GM21825 (cell line): Measurements from ENCODE around the gene GHDC.
"Not testable (repeated sequence)": the region's sequence is repeated elsewhere in the genome, so short reads cannot be mapped to it uniquely, and the experiment has no call there.

Source experiments
- ATAC-seq: cut with Tn5 transposase; IDR thresholded peaks from one replicate; pipeline ENCODE4 v1.9.1; 2021; ENCODE audit warnings: mild to moderate bottlenecking, moderate library complexity; ENCODE audit not compliant: unreplicated experiment

Gene GHDC

DNA sequence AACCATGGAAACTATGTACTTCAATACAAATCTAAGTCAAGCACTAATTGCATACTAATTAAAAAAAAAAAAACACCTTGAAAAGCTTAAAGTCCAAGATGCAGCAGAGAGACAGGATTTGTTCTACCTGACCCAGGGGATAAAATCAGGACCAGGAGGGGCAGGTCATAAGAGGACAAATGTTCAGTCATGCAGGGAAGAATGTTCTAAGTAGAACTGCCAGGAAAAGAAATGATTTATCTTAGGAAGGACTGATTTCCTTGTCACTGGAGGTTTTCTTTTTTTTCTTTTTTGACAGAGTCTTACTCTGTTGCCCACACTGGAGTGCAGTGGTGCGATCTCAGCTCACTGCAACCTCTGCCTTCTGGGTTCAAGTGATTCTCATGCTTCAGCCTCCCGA, 9.1 kb upstream of the GHDC start:
- no peak for ATAC-seq

DNA sequence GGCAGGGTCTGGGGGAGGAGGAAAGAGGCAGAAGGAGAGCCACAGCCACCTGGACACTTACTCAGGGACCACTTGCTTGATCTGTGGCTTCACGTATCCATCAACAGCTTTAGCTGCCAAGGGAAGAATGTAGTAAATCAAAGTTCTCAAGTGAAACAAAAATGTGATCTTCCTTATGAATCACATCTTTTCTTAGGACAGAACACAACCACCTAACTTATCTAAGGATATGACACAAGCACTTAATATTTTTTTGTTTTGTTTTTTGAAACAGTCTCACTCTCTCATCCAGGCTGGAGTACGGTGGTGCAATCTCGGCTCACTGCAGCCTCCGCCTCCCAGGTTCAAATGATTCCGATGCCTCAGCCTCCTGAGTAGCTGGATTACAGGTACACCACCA, 8.4 kb upstream of the GHDC start:
- no peak for ATAC-seq

GRCh38 chr17:42202159-42202558, 7.9 kb upstream of the GHDC start:
- ATAC-seq = no peak

DNA sequence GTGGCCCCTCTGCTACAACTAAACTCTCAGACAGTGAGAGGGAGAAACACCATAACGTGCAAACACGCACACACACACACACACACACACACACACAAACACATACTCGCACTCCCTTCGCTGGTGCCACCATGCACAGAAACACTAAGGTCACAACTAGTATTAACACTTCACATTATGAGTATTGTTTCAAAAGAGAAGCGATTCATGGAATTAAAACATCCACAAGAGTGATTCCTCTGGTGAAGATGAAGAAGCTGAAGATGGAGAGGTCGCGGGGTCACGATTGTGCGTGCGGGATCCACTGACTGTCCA, 7.1 kb upstream of the GHDC start:
- no peak for ATAC-seq

DNA sequence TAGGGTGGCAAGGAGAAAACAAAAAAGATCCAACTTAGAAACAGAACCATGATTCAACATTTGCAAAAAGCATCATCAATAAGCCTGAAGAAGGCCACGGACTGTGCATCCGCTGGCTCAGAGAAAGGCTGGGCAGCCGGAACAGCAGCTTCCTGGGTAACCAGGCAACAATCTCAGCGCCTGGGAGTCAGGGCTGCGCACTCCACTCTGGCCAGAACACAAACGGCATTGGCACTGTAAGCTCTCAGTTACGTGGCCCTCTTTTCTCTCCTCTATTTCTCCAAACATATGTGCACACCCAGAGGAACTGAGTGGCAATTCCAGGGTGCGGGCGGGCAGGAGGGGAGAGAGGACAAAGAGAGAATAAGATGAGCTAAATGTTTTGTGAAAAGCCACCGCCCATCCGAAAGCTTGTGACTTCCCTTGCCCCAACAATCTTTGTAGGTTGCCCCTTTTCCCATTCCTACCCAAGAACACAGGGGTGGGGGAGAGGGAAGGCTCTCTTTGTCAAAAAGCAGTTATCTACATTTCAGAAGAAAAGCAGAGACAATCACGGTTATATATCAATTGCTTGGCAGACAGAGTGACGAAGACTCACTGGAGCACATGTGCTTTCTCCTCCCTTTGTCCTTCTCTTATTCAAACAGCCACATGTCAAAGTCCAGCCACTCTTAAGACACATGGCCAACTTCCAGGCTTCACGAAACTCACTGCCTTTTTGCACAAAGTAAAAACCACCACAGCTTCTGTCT, 6.6 kb upstream of the GHDC start:
- no peak for ATAC-seq

GRCh38 chr17:42199416-42200011, 5.2 kb upstream of the GHDC start:
- no peak for ATAC-seq

GRCh38 chr17:42198897-42199296, 4.6 kb upstream of the GHDC start:
- no peak for ATAC-seq

DNA sequence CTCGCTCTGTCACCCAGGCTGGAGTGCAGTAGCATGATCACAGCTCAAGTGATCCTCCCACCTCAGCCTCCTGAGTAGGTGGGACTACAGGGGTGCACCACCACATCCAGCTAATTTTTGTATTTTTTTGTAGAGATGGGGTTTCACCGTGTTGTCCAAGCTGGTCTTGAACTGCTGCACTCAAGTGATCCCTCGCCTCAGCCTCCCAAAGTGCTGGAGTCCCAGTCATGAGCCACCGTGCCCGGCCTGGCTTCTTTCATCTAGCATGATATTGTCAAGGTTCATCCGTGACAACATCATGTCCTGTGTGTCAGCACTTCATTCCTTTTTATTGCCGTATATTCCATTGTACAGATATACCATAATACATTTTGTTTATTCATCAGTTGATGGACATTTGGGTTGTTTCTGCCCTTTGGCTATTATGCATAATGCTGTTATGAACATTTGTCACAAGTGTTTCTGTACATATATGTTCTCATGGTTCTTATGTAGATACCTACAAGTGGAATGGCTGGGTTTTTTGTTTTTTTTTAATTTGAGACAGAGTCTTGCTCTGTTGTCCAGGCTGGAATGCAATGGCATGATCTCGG, 3.4 kb upstream of the GHDC start:
- no peak for ATAC-seq

DNA sequence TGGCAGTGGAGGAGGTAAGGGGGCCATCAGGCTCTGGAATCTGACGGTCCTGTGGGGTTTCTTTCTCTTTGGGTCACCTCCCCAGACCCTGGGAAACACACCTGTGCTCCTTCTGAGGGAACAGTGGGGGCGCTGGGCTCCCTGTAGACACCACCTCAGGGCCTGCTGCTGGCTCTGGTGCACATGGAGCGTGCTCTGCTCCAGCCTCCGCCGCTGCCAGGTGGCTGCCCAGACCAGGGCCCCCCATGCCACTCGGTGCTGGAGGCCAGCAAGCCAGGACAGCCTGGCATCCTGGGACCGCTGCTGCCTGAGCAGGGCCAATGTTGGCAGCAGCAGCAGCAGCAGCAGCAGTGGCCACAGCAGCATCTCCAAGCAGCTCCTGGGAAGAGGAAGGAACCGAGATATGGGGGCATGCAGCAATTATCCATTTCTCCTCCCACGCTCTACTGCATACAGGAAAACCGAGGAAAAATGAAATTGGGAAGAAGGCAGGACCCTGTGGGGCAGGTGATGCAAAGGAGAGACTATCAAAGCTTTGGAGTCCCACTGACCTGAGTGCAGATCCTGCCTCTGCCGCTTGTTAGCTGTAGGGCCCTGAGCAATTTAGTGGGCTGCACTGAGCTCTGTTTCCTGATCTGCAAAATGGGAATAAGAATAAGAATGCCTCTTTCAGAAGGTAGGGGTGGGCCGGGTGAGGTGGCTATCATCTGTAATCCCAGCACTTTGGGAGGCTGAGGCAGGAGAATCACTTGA, 902 bp downstream of the GHDC start:
- ATAC-seq = no peak

DNA sequence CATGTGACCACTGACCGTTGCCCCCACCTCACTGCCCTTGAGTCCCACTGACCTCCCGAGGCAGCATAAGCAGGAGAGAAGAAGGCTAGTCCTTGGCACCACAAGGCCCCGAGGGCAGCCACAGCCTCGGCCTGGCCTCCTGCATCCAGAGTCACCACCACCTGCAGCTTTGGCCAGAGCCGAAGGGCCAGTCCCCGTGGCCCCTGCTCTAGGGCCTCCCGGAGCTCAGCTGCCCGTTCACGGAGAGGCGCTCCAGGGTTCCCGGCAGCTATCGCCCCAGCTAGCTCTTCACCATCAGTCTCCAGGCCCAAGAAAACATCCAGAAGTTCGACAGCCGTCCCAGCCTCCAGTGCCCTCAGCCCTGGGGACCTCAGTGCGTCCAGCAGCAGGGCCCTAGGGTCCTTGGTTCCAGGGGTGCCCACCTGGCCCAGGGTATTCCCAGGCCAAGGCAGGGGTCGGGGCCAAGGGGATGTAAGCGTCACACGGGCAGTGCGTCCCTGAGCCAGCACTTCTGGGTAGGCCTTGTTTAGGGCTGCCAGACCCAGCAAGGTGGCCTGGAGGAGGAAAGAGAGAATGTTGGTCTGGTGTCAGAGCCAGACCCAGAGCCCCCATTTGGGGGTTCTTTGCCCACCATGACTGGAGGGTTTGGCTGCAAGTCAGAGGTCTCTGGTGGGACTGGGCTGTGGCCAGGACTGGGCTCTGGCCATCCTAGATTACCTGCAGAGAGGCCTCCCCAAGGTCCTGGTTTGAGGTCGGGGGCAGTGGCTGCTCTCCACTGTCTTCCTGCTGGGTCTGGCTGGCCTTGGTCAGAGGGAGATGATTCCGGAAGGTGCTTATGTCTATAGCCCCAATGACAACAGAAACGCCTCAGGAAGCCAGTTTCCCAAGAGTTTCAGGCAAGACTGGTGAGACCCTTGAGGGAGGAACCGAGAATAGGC, 1.8 kb downstream of the GHDC start:
- ATAC-seq = no peak

- no peak for ATAC-seq
Measured at GRCh38 chr17:42191275-42191608, 3.1 kb downstream of the GHDC start.

DNA sequence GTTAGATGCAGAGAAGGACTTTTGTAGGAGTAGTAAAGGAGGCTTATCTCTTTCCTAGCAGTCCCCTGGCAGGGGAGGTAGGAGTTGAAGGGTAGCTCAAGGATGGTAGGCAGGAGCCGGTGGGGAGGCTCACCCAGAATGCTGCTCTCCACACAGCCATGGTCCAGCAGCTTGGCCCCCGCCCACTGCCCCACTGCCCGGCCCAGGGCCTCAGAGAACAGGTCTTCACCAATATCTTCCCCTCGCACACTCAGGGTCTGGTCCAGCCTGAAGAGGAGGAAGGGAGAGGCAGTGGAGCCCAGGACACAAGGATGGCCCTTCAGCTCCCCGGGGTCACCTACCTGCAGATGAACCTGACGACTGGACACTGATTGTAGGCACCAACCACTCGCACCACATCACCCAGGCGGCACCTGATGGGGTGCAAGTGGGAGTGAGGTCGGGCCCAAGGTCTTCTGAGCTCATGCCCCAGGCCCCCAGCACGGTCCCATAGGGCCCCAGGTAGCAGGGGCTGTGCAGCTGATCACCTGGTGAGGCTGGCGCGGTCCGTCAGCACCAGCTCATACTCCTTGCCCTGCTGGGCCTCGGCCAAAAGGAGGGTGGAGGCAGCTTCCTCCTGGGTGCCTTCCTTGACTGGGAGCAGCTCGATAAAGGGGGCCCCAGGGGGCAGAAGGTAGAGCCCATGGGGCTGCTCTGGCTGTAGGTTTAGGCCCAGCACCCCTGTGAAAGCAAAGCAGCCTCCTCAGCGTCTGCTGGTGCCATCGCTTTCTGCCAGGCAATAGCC, 3.6 kb downstream of the GHDC start:
- no peak for ATAC-seq

DNA sequence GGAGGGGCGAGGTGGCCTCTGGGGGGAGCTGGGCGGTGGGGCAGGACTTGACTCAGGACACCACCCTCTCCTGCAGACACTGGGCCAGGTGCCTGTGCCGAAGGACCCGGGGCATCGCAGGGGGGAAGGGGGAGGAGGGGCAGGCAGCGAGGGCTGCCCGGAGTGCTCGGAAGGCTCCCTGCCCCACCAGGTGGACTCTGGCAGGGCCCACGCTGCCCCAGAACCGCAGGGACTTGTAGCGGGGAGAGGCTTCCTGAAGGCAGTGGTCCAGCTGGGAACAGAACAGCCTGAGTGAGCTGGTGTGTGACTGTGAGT, 4.7 kb downstream of the GHDC start:
- no peak for ATAC-seq

DNA sequence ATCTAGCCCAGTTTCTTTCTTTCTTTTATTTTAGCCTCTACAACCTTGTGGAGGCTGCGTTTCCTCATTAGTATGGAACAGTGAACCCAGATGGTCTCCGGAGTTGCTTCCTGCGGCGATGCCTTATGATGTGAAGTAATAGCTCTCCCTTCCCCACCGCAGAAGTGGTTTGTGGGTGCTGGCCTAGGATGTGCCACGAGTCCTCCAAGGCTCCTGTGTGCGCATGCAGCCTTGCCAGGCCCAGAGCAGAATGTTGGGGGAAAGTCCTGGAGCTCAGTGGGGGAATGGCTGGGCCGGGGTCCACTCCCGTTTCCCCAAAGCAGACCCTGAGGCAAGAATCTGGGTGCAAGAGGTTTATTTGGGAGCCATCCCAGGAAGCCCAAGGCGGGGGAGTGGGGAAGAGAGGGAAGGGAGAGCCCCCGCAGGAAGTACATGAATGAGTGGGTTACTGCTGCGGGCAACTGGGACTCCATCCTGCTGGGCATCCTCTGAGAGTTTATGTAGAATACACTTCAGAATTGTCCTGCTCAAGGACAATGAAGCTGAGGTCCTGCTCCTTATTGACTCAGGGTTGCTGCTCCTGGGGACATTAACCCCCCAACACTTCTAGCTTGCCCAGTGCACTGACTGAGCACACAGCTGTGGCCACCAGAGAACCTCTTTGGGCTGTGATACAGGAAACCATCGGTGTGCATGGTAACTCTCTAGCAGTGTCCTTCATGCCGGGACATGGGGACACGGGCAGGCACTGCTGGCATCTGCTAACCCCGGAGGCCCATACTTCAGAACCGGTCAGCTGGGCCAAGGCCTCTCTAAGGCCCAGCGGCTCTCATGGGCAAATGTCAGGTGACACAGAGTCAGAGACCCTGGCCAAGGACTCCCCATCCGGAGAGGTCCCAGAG, 5.3 kb downstream of the GHDC start:
- ATAC-seq = no peak

- ATAC-seq = no peak
Measured at GRCh38 chr17:42187833-42188232, 6.5 kb downstream of the GHDC start.

- ATAC-seq = not testable (repeated sequence)
Measured at GRCh38 chr17:42186191-42186590, 8.1 kb downstream of the GHDC start.

GRCh38 chr17:42185621-42185930, 8.7 kb downstream of the GHDC start:
- no peak for ATAC-seq

GRCh38 chr17:42184713-42185620, 9.3 kb downstream of the GHDC start, which contains the start of gene HCRT:
HCRT (minus strand) TSS chr17:42185452; CDS start chr17:42185365, 87 bp downstream.
- ATAC-seq = no peak
